K562 (cell line): ENCODE data around the gene TAX1BP1. TPM values are rescaled to one million over a fixed set of nuclear protein-coding genes. Genes with fewer than 3 reads are reported as not detected.

Source experiments
- ATAC-seq: fragments of 200-7000 bp; cut with Tn5 transposase; 3 replicates; pipeline ENCODE4 v1.9.1; 2020; ENCODE audit warnings: moderate library complexity
- BruUV-seq: library from RNA; stranded (reverse); fragments of 400-500 nt; replicated peaks from 2 replicates; lab custom pipeline; 2021; lab: Mats Ljungman, UMichigan
- CTCF ChIA-PET: fragments of 300-600 bp; formaldehyde crosslinking; extraction: SDS; loops from one replicate; lab custom pipeline; 2021; ENCODE audit warnings: low intra/inter-chr PET ratio; lab: Yijun Ruan, JAX
- POLR2A ChIA-PET: fragments of 300-600, 350-650 bp; sonication (Branson Sonifier 250); formaldehyde crosslinking; extraction: SDS; loops from one replicate; lab custom pipeline; 2021; ENCODE audit warnings: antibody characterized with exemption, inconsistent platforms; lab: Yijun Ruan, JAX
- DNase-seq, 4 experiments: peaks; one replicate each; pipeline versions ENCODE4 v3.0.0 to v3.0.0-alpha.2; 2011 to 2018; ENCODE audit warnings: low spot score in 3 of 4, mixed read lengths in 3 of 4; ENCODE audit errors: extremely low read depth in 1 of 4
- FAIRE-seq: peaks from 2 replicates; lab custom pipeline; 2011; peaks lifted over from hg19 to GRCh38; lab: Jason Lieb, UNC
- H2AFZ ChIP-seq: 2 replicates; pipeline ENCODE4 v1.6.0; 2011; ENCODE audit warnings: low read depth, low read length, control low read depth, inconsistent platforms
- H3K27ac ChIP-seq: fragments of 200-600 bp; 3 replicates; pipeline ENCODE4 v1.8.0; 2011; ENCODE audit warnings: low read depth, mild to moderate bottlenecking, control low read depth, inconsistent platforms, low read length, moderate library complexity, mixed read lengths; ENCODE audit errors: extremely low read depth
- H3K27me3 ChIP-seq, 2 experiments: fragments of 300-600 bp in 1 of 2; 2 replicates in 1 of 2; 3 replicates in 1 of 2; pipeline versions ENCODE4 v1.6.0 to v1.8.0; 2011; ENCODE audit warnings: inconsistent platforms in 2 of 2, low read length in 2 of 2, mild to moderate bottlenecking in 1 of 2, mixed read lengths in 1 of 2, moderate library complexity in 1 of 2; ENCODE audit not compliant: control insufficient read depth in 2 of 2, insufficient read depth in 2 of 2
- H3K36me3 ChIP-seq: fragments of 300-600 bp; 3 replicates; pipeline ENCODE4 v1.8.0; 2011; ENCODE audit warnings: mild to moderate bottlenecking, low read length, inconsistent platforms; ENCODE audit not compliant: control insufficient read depth, insufficient read depth
- H3K4me1 ChIP-seq, 2 experiments: fragments of 200-600 bp in 1 of 2; replicated peaks in 1 of 2; 2 replicates in 1 of 2; 3 replicates in 1 of 2; pipeline versions ENCODE4 v1.5.1 to v1.8.0; 2011; ENCODE audit warnings: inconsistent platforms in 2 of 2, low read length in 2 of 2, mild to moderate bottlenecking in 1 of 2, mixed read lengths in 1 of 2, moderate library complexity in 1 of 2; ENCODE audit not compliant: control insufficient read depth in 2 of 2, insufficient read depth in 2 of 2
- H3K4me2 ChIP-seq: 2 replicates; pipeline ENCODE4 v1.6.1; 2011; ENCODE audit warnings: low read length, control low read depth, inconsistent platforms, mixed read lengths; ENCODE audit not compliant: insufficient read depth
- H3K4me3 ChIP-seq: fragments of 200-600 bp; sonication (generic), shearing (Covaris generic); 2 replicates; pipeline ENCODE4 v1.5.1; 2016; ENCODE audit warnings: control low read depth, inconsistent platforms
- H3K79me2 ChIP-seq: fragments of 200-600 bp; 3 replicates; pipeline ENCODE4 v1.8.0; 2011; ENCODE audit warnings: low read length, inconsistent platforms; ENCODE audit not compliant: control insufficient read depth, insufficient read depth
- H3K9ac ChIP-seq, 2 experiments: 2 replicates each; pipeline versions ENCODE4 v1.6.0 to v1.6.1; 2011; ENCODE audit warnings: low read depth in 2 of 2, low read length in 2 of 2, control low read depth in 1 of 2, inconsistent platforms in 1 of 2, mild to moderate bottlenecking in 1 of 2, mixed read lengths in 1 of 2; ENCODE audit not compliant: insufficient read depth in 1 of 2
- H3K9me1 ChIP-seq: one replicate; pipeline ENCODE4 v1.6.0; 2011; ENCODE audit warnings: inconsistent platforms, mild to moderate bottlenecking, low read length, moderate library complexity; ENCODE audit not compliant: control insufficient read depth, insufficient read depth
- H3K9me3 ChIP-seq: replicated peaks from 2 replicates; pipeline ENCODE4 v1.5.1; 2011; ENCODE audit warnings: low read depth, low read length, inconsistent platforms; ENCODE audit not compliant: control insufficient read depth, insufficient read depth
- H4K20me1 ChIP-seq: replicated peaks from 2 replicates; pipeline ENCODE4 v1.6.1; 2011; ENCODE audit warnings: low read length, inconsistent platforms, mixed read lengths; ENCODE audit not compliant: control insufficient read depth, insufficient read depth
- CSDE1 ChIP-seq, 2 experiments: fragments of 450-650 bp; IDR thresholded peaks; 2 replicates each; pipeline ENCODE4 v1.6.1; 2016; ENCODE audit warnings: mild to moderate bottlenecking in 1 of 2
- EP300 ChIP-seq: IDR thresholded peaks from 2 replicates; pipeline ENCODE4 v1.6.1; 2012; ENCODE audit warnings: low read length, improper control_type of control experiment
- MAZ ChIP-seq, 2 experiments: fragments of 450-650 bp in 1 of 2; sonication (generic) in 1 of 2; formaldehyde crosslinking; IDR thresholded peaks in 1 of 2; conservative IDR thresholded peaks in 1 of 2; 2 replicates each; pipeline versions ENCODE4 v1.4.0 to v1.5.0; 2020; ENCODE audit warnings: mild to moderate bottlenecking in 1 of 2, missing genetic modification reagents in 1 of 2
- MBD2 ChIP-seq: sonication (generic); IDR thresholded peaks from 2 replicates; pipeline ENCODE4 v1.6.1; 2016; ENCODE audit warnings: low read depth, borderline replicate concordance
- POLR3G ChIP-seq: IDR thresholded peaks from 2 replicates; pipeline ENCODE4 v1.6.1; 2011; ENCODE audit not compliant: insufficient read length, insufficient replicate concordance; ENCODE audit errors: extremely low read depth
- PRDM10 ChIP-seq: fragments of 450-650 bp; IDR thresholded peaks from 2 replicates; pipeline ENCODE4 v1.6.1; 2018; ENCODE audit not compliant: partially characterized antibody
- SAFB2 ChIP-seq: fragments of 200-400 bp; formaldehyde crosslinking; IDR thresholded peaks from 2 replicates; pipeline ENCODE4 v1.6.1; 2018; ENCODE audit warnings: borderline replicate concordance, low read length, low read depth, moderate library complexity; ENCODE audit not compliant: severe bottlenecking
- YBX1 ChIP-seq: fragments of 450-650 bp; IDR thresholded peaks from 2 replicates; pipeline ENCODE4 v1.7.1; 2016; ENCODE audit warnings: mild to moderate bottlenecking
- ZBTB33 ChIP-seq: sonication (generic); formaldehyde crosslinking; IDR thresholded peaks from 2 replicates; pipeline ENCODE4 v1.8.1; 2023; ENCODE audit warnings: mild to moderate bottlenecking, missing genetic modification reagents
- WGBS: fragments of 100-300 bp; shearing (Covaris generic); methylation state at CpG from one replicate; pipeline ENCODE4 v1.1.6; 2016; ENCODE audit warnings: low coverage, mixed read lengths; ENCODE audit not compliant: insufficient coverage; ENCODE audit errors: missing lambda C conversion rate; 5-methylcytosine and 5-hydroxymethylcytosine counted together
- in situ Hi-C: fragments of 300-500 bp; cut with MboI; formaldehyde crosslinking; loops from 4 replicates; pipeline ENCODE4 v1.15.0; 2018; ENCODE audit warnings: inconsistent platforms, mixed read lengths
- intact Hi-C: fragments of 100-400 bp; cut with micrococcal nuclease; formaldehyde crosslinking; loops from 2 replicates; pipeline ENCODE4 v1.14.2; 2022
- polyA plus RNA-seq, 8 experiments: library from polyadenylated mRNA; depleted of rRNA in 4 of 8; stranded (reverse) in 5 of 8; unstranded in 3 of 8; fragments of >200 nt; fragmentation: Nextera tagmentation in 2 of 8; fragmentation: Illumina TruSeq in 1 of 8; extraction: Ambion mirVana in 2 of 8; extraction: Trizol in 1 of 8; gene quantifications; 2 replicates each; pipeline versions ENCODE4 v1.2.1 to v1.2.3, GENCODE V29; 2011 to 2014; ENCODE audit warnings: inconsistent platforms in 1 of 8, missing spikeins in 1 of 8
- total RNA-seq, 7 experiments: library from RNA; depleted of rRNA in 6 of 7; stranded (reverse); fragments of >200 nt in 6 of 7; fragmentation: Illumina TruSeq in 2 of 7; extraction: Trizol in 2 of 7; gene quantifications; 2 replicates each; pipeline versions ENCODE4 v1.2.1 to v1.2.3, GENCODE V29; 2011 to 2021; ENCODE audit warnings: low replicate concordance in 1 of 7
- TF ChIP-seq, protein P1 (sequence below): fragments of 250-450 bp; sonication (Bioruptor Pico); IDR thresholded peaks from 2 replicates; pipeline ENCODE4 v1.4.0; 2020
- TF ChIP-seq, protein P2 (sequence below): fragments of 200-800 bp; sonication (Bioruptor generic); IDR thresholded peaks from 2 replicates; pipeline ENCODE4 v1.6.1; 2017; ENCODE audit warnings: missing genetic modification characterization, missing compliant biosample characterization
- TF ChIP-seq, protein P3 (sequence below): fragments of 450-650 bp; formaldehyde crosslinking; IDR thresholded peaks from 2 replicates; pipeline ENCODE4 v1.4.0; 2022; ENCODE audit warnings: missing genetic modification characterization

TAX1BP1 gene
- total and polyA plus RNA-seq, 9 of the 15 experiments (the other 6 are each of a cell fraction or from before 2014, with no cell fraction given) = 49.0 to 119 (median 75.9) TPM

DNA sequence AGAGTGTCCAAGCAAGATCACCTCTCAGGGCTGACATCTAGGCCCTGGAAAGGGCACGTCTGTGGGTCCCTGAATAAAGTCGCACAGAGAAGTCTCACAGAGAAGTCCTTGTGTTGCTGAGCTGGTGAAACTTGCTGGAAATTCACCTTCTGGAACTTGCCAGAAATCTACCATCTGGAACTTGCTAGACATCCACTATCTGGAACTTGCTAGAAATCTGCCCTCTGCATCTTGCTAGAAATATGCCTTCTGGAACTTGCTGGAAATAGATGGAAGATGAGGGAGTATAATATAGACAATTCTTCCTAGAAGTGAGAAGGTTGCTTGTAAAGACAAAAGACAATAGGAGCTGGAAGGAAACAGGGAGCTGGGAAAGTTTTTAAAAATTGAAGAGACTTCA is 5.4 kb upstream of the TAX1BP1 start:
- Histone ChIP-seq H3K4me3 (no peak overlapping the region), H3K9me3 (no peaks in the 10 kb centered on the region), H3K79me2 (no peaks in the 10 kb centered on the region), H3K4me2 (no peak overlapping the region), H3K27ac (no peak overlapping the region), H3K27me3 (no peaks in the 10 kb centered on the region), H2AFZ (peak overlapping the region; percentile 65; the same call in 1 of the 2 replicates), H3K9me1 (no peaks in the 10 kb centered on the region), H3K36me3 (no peaks in the 10 kb centered on the region), H3K9ac (peak overlapping the region in 1 of 2 experiments; percentile 6; a peak in 1 of 4 replicates), H3K4me1 (peaks cover 7 to 9% of the 10 kb centered on the region in 2 experiments; a peak in 4 of 5 replicates), H4K20me1 (no peaks in the 10 kb centered on the region)
- no TSS peak for BruUV-seq
- POLR2A ChIA-PET = interaction anchor here (0.6 to 0.7 kb wide), 2 partner anchors 9 to 1662 kb away, joined by 3 read pairs; no protein-coding TSS in a partner anchor
- FAIRE-seq = no peak
- in situ Hi-C loops = no loop called here
- 22% methylated on average over 2 of the region's 2 CpGs for WGBS
- CTCF ChIA-PET = no interaction called here
- no peak for DNase-seq
- ATAC-seq = peak; percentile 42; the same call in 2 of the 3 replicates
- intact Hi-C loops = no loop called here
- TF ChIP-seq EP300 = peak; percentile 72; the same call in 1 of the 2 replicates
- TF ChIP-seq CSDE1 (IDR thresholded peaks at IDR 0.05) = no peak
- TF ChIP-seq MBD2 = no peak
- TF ChIP-seq, protein P1, sequence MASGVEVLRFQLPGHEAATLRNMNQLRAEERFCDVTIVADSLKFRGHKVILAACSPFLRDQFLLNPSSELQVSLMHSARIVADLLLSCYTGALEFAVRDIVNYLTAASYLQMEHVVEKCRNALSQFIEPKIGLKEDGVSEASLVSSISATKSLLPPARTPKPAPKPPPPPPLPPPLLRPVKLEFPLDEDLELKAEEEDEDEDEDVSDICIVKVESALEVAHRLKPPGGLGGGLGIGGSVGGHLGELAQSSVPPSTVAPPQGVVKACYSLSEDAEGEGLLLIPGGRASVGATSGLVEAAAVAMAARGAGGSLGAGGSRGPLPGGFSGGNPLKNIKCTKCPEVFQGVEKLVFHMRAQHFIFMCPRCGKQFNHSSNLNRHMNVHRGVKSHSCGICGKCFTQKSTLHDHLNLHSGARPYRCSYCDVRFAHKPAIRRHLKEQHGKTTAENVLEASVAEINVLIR (CRISPR knock-in tag) = no peak
- TF ChIP-seq, protein P2, sequence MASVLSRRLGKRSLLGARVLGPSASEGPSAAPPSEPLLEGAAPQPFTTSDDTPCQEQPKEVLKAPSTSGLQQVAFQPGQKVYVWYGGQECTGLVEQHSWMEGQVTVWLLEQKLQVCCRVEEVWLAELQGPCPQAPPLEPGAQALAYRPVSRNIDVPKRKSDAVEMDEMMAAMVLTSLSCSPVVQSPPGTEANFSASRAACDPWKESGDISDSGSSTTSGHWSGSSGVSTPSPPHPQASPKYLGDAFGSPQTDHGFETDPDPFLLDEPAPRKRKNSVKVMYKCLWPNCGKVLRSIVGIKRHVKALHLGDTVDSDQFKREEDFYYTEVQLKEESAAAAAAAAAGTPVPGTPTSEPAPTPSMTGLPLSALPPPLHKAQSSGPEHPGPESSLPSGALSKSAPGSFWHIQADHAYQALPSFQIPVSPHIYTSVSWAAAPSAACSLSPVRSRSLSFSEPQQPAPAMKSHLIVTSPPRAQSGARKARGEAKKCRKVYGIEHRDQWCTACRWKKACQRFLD (CRISPR knock-in tag) = no peak
- TF ChIP-seq ZBTB33 (CRISPR knock-in tag) = no peak
- no peak for TF ChIP-seq YBX1
- TF ChIP-seq POLR3G = no peak
- TF ChIP-seq, protein P3, sequence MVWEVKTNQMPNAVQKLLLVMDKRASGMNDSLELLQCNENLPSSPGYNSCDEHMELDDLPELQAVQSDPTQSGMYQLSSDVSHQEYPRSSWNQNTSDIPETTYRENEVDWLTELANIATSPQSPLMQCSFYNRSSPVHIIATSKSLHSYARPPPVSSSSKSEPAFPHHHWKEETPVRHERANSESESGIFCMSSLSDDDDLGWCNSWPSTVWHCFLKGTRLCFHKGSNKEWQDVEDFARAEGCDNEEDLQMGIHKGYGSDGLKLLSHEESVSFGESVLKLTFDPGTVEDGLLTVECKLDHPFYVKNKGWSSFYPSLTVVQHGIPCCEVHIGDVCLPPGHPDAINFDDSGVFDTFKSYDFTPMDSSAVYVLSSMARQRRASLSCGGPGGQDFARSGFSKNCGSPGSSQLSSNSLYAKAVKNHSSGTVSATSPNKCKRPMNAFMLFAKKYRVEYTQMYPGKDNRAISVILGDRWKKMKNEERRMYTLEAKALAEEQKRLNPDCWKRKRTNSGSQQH = no peak
- TF ChIP-seq MAZ (CRISPR knock-in tag; conservative IDR thresholded peaks at IDR 0.05 in 1 of 2, IDR thresholded peaks at IDR 0.05 in 1 of 2) = 0 out of 4 replicates have a peak, but pooled peaks of 1 of the 2 experiments have one; percentile 13
- TF ChIP-seq SAFB2 = no peak
- TF ChIP-seq PRDM10 = no peak
